ENCODE measurements around the gene ACER3. TPM values are rescaled to one million over a fixed set of nuclear protein-coding genes. Genes with fewer than 3 reads are reported as not detected.

The ACER3 gene
- polyA plus RNA-seq, 1 donor from 2014 or later, result 14.9 TPM

- TF ChIP-seq RAD21 (conservative IDR thresholded peaks at IDR 0.05) (no peak), TAF1 (IDR thresholded peaks at IDR 0.05; ENCODE audit: low read depth) (no peak), POLR2AphosphoS5 (IDR thresholded peaks at IDR 0.05) (no peak), MXI1 (conservative IDR thresholded peaks at IDR 0.05; ENCODE audit: poor library complexity, severe bottlenecking) (no peak), EP300 (conservative IDR thresholded peaks at IDR 0.05; ENCODE audit: poor library complexity, severe bottlenecking) (no peak), CTCF (IDR thresholded peaks at IDR 0.05; ENCODE audit: poor library complexity, severe bottlenecking) (no peak), SMC3 (conservative IDR thresholded peaks at IDR 0.05; ENCODE audit: poor library complexity) (no peak), REST (IDR thresholded peaks at IDR 0.05; ENCODE audit: borderline replicate concordance) (no peak), EZH2 (IDR thresholded peaks at IDR 0.05; ENCODE audit: borderline replicate concordance, insufficient read depth, low read length, poor library complexity, severe bottlenecking) (no peak)
- no peak overlapping the region for H3K4me3 ChIP-seq (ENCODE audit: low read length)
- H3F3A ChIP-seq (ENCODE audit: insufficient read depth, low read length, poor library complexity, severe bottlenecking), result no peaks in the 10 kb centered on the region
- no peaks in the 10 kb centered on the region for H3K36me3 ChIP-seq (ENCODE audit: insufficient read depth, low read length)
- H3K79me2 ChIP-seq (replicated peaks; ENCODE audit: insufficient read depth, low read length), result no peaks in the 10 kb centered on the region
- H3K4me2 ChIP-seq (ENCODE audit: low read length), result no peak overlapping the region
- no peaks in the 10 kb centered on the region for H4K20me1 ChIP-seq (ENCODE audit: insufficient read depth)
- H3K9me3 ChIP-seq (ENCODE audit: low read length), result no peaks in the 10 kb centered on the region
- no peaks in the 10 kb centered on the region for H3K27me3 ChIP-seq (ENCODE audit: insufficient read depth, low read depth, low read length)
- H2AFZ ChIP-seq (ENCODE audit: low read depth, low read length), result no peak overlapping the region
- H3K9me2 ChIP-seq (ENCODE audit: insufficient read depth, low read length), result no peaks in the 10 kb centered on the region
- H3K9ac ChIP-seq (ENCODE audit: low read length), result no peak overlapping the region
- no peak overlapping the region for H3K27ac ChIP-seq (ENCODE audit: low read length)
These were observed 25.7 kb upstream of the ACER3 start for GRCh38 chr11:76835036-76835435.

- Histone ChIP-seq H4K20me1 (ENCODE audit: insufficient read depth) (no peaks in the 10 kb centered on the region), H3K36me3 (ENCODE audit: insufficient read depth, low read length) (no peaks in the 10 kb centered on the region), H3K4me2 (ENCODE audit: low read length) (no peak overlapping the region), H3K9me2 (ENCODE audit: insufficient read depth, low read length) (no peaks in the 10 kb centered on the region), H3K4me3 (ENCODE audit: low read length) (no peak overlapping the region), H3K79me2 (replicated peaks; ENCODE audit: insufficient read depth, low read length) (no peaks in the 10 kb centered on the region), H3K27ac (ENCODE audit: low read length) (no peak overlapping the region), H2AFZ (ENCODE audit: low read depth, low read length) (no peak overlapping the region), H3F3A (ENCODE audit: insufficient read depth, low read length, poor library complexity, severe bottlenecking) (no peaks in the 10 kb centered on the region), H3K27me3 (ENCODE audit: insufficient read depth, low read depth, low read length) (no peaks in the 10 kb centered on the region), H3K9me3 (ENCODE audit: low read length) (no peaks in the 10 kb centered on the region), H3K9ac (ENCODE audit: low read length) (no peak overlapping the region)
- TF ChIP-seq EZH2 (IDR thresholded peaks at IDR 0.05; ENCODE audit: borderline replicate concordance, insufficient read depth, low read length, poor library complexity, severe bottlenecking) (no peak), SMC3 (conservative IDR thresholded peaks at IDR 0.05; ENCODE audit: poor library complexity) (no peak), MXI1 (conservative IDR thresholded peaks at IDR 0.05; ENCODE audit: poor library complexity, severe bottlenecking) (no peak), TAF1 (IDR thresholded peaks at IDR 0.05; ENCODE audit: low read depth) (no peak), REST (IDR thresholded peaks at IDR 0.05; ENCODE audit: borderline replicate concordance) (no peak), RAD21 (conservative IDR thresholded peaks at IDR 0.05) (no peak), POLR2AphosphoS5 (IDR thresholded peaks at IDR 0.05) (no peak), CTCF (IDR thresholded peaks at IDR 0.05; ENCODE audit: poor library complexity, severe bottlenecking) (no peak), EP300 (conservative IDR thresholded peaks at IDR 0.05; ENCODE audit: poor library complexity, severe bottlenecking) (no peak)
These were observed 24.6 kb upstream of the ACER3 start for GRCh38 chr11:76835928-76836612.
